HFF-Myc (cell line): ENCODE measurements around the gene PRKCI.

Source experiments
- DNase-seq: peaks from one replicate; pipeline ENCODE4 v3.0.0-alpha.2; 2011; ENCODE audit warnings: low read depth; ENCODE audit errors: extremely low read depth
- H3K4me3 ChIP-seq: replicated peaks from 2 replicates; pipeline ENCODE4 v1.5.1; 2011; ENCODE audit warnings: low read depth, mild to moderate bottlenecking, control low read depth, low read length
- TF ChIP-seq, protein P1 (sequence below): IDR thresholded peaks from 2 replicates; pipeline ENCODE4 v1.5.1; 2012; ENCODE audit warnings: mild to moderate bottlenecking, low read depth, low read length, control low read depth; ENCODE audit errors: missing control alignments

Gene PRKCI

DNA sequence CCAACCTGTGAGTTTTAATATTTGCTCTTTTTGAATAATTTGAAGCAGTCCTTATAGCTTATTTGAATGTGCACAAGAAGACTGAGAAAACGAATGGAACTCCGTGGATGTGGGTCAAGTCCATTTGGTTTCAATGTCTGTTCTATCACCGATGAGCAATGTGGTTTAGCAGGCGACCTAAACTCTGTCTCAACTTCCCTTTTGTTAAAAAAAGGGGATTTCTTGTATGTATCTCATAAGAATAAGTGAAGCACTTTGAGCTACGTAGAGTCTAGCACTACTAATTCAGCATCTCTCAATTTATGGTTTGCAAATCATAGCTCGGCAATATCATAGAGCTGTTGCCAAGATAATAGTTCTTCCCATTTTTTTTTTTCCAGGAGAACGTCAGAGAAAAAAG is 130.7 kb downstream of the PRKCI start:
- TF ChIP-seq, protein P1, sequence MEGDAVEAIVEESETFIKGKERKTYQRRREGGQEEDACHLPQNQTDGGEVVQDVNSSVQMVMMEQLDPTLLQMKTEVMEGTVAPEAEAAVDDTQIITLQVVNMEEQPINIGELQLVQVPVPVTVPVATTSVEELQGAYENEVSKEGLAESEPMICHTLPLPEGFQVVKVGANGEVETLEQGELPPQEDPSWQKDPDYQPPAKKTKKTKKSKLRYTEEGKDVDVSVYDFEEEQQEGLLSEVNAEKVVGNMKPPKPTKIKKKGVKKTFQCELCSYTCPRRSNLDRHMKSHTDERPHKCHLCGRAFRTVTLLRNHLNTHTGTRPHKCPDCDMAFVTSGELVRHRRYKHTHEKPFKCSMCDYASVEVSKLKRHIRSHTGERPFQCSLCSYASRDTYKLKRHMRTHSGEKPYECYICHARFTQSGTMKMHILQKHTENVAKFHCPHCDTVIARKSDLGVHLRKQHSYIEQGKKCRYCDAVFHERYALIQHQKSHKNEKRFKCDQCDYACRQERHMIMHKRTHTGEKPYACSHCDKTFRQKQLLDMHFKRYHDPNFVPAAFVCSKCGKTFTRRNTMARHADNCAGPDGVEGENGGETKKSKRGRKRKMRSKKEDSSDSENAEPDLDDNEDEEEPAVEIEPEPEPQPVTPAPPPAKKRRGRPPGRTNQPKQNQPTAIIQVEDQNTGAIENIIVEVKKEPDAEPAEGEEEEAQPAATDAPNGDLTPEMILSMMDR: no peak
- no peak overlapping the region for H3K4me3 ChIP-seq
- no peak for DNase-seq

DNA sequence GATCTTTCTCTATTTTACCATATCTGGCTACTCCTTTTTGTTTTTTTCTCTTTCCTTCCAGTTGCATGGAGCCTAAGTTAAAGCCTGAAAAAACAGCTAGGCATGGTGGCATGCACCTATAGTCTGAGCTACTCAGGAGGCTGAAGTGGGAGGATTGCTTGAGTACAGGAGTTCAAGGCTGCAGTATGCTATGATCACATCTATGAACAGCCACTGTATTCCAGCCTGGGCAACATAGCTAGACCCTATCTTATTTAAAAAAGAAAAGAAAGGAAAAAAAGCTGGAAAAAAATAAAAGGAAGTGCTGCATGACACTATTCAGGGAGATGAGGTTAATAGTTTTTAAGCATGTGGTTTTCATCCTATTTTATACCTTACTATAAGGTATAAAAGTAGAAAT is 131.3 kb downstream of the PRKCI start:
- TF ChIP-seq, protein P1: no peak
- H3K4me3 ChIP-seq: no peak overlapping the region
- DNase-seq: no peak

DNA sequence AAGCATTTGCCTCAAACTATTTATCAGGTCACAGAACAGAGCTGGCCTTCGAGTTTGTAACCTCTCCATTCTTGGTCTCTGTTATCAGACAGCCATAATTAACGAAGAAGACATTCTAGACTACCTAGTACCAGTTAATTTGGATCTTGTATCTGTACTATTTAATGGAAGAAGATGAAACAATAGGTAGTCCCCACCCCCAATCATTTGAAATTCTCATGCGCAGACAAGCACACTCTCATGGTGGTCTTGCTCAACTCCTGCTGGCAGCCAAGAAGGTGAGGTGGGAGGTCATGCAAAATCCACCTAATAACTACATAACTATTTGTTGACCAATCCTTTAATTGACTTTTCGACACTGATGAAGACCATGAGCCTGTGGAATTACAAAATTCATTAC is 132.5 kb downstream of the PRKCI start:
- no peak overlapping the region for H3K4me3 ChIP-seq
- DNase-seq: no peak
- TF ChIP-seq, protein P1: no peak
